Measurements from ENCODE around the gene COX14.
A peak's percentile ranks its signal among the peaks of the same experiment; 100 is the strongest.

COX14 gene

DNA sequence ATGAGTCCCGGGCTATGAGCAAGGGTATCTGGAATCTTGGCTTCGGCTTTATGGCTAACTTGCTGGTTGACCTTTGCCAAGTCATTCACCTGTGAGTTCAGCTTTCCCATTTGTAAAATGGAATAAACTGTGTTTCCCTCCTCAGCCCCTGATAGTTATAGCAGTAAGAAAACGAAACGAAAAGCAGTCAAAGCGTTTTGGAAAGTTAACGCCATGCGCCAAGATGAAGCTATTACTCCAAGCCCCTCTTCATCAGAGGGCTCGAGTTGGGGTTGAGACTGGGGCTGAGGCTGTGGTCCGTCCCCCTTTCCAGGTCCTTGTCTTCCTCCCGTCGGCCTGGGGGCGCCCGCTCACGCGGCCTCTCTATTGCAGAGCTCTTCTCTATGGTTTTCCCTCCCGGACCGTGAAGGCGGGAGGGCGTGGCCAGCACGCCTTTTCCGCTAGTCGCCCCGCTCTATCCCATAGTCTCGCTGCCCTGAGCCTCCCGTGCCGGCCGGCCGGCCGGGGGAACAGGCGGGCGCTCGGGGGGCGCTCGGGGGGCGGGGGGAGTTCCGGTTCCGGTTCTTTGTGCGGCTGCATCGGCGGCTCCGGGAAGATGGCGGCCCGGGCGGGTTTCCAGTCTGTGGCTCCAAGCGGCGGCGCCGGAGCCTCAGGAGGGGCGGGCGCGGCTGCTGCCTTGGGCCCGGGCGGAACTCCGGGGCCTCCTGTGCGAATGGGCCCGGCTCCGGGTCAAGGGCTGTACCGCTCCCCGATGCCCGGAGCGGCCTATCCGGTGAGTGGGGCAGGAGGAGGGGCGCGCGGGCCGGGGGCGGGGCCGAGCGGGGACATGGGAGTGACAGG lies 27.0 kb upstream of the COX14 start, which contains the start of gene SMARCD1:
Gene SMARCD1 (plus strand): TSS at position 568 of the 840 bp plus-strand sequence. CDS start 28 bp downstream, at position 596.
- DNase-seq (ENCODE audit: low read depth), result peak; percentile 90
- peak within 1 kb of the TSS; percentile 69 for H3K4me3 ChIP-seq (ENCODE audit: low read depth, low read length)
- TF ChIP-seq, protein P1, sequence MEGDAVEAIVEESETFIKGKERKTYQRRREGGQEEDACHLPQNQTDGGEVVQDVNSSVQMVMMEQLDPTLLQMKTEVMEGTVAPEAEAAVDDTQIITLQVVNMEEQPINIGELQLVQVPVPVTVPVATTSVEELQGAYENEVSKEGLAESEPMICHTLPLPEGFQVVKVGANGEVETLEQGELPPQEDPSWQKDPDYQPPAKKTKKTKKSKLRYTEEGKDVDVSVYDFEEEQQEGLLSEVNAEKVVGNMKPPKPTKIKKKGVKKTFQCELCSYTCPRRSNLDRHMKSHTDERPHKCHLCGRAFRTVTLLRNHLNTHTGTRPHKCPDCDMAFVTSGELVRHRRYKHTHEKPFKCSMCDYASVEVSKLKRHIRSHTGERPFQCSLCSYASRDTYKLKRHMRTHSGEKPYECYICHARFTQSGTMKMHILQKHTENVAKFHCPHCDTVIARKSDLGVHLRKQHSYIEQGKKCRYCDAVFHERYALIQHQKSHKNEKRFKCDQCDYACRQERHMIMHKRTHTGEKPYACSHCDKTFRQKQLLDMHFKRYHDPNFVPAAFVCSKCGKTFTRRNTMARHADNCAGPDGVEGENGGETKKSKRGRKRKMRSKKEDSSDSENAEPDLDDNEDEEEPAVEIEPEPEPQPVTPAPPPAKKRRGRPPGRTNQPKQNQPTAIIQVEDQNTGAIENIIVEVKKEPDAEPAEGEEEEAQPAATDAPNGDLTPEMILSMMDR (conservative IDR thresholded peaks at IDR 0.05; ENCODE audit: low read depth, low read length), result peak; percentile 64

DNA sequence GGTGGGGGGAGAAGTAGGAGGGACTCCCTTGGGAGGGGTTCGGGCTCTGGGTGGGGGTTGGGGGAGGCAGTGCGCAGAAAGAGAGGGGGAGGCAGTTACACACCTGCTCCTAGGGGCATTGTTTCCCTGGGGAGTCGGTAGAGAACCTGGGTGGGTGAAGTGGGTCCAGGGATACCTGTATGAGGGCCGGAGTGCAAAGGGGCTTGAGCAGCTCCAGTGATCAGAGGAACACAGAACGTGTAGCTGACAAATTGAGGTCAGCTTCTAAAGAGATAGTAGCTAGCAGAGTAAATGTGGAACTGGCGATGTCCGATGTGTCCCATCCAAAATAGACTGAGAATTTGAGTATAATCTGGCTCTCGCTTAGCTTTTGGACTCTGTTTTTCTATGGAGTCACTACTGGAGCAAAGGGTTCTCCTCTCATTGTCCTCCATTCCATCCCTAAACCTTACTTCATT lies 26.4 kb upstream of the COX14 start:
- DNase-seq (ENCODE audit: low read depth), result no peak
- peak overlapping the region; percentile 69 for H3K4me3 ChIP-seq (ENCODE audit: low read depth, low read length)
- TF ChIP-seq, protein P1 (conservative IDR thresholded peaks at IDR 0.05; ENCODE audit: low read depth, low read length), result no peak

DNA sequence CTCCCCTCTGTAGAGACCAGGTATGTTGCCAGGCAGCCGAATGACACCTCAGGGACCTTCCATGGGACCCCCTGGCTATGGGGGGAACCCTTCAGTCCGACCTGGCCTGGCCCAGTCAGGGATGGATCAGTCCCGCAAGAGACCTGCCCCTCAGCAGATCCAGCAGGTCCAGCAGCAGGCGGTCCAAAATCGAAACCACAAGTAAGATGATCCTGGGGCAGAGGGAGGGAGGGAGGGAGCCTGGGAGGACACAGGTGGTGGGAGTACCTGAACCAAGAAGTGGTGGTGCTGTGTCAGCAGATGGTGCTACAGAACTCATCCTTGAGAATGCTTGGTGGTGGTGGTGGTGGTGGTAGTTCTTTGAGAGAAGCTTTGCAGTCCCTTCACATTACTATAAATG lies 25.9 kb upstream of the COX14 start:
- DNase-seq (ENCODE audit: low read depth), result no peak
- TF ChIP-seq, protein P1 (conservative IDR thresholded peaks at IDR 0.05; ENCODE audit: low read depth, low read length), result no peak
- peak overlapping the region; percentile 69 for H3K4me3 ChIP-seq (ENCODE audit: low read depth, low read length)

DNA sequence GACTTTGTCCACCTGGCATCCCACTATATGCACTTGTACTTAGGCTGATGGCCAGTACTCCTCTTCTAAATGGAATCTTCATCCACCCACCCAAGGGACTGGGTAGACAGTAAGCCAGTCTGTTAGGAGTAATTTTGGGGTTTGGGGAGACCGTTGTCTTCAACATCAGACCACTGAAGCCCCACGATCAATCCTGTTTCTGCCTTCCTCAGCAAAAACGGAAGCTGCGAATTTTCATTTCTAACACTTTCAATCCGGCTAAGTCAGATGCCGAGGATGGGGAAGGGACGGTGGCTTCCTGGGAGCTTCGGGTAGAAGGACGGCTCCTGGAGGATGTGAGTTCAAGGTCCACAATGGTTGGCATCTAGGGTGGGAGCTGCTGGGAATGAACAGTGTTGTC lies 24.9 kb upstream of the COX14 start:
- H3K4me3 ChIP-seq (ENCODE audit: low read depth, low read length), result no peak overlapping the region

DNA sequence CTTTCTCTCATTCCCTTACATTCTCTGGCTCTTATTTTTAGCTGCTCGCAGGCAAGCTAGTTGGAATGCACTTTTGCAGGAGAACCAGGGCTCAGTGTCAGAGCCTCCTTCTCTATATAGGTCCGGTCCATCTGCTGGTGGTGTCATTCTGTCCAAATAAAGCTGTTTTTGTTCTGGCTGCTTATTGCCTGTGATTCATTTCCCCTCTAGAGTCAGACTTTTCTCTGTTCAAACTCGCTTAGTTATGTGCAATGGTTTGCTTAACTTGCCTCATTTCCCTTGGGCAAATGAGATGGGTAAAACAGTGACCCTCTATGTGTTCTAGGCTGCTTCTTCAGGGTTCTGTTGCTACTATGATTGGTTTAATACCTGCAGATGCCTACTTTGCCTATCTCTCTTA lies 24.0 kb upstream of the COX14 start:
- H3K4me3 ChIP-seq (ENCODE audit: low read depth, low read length), result no peak overlapping the region
- DNase-seq (ENCODE audit: low read depth), result peak; percentile 64
- TF ChIP-seq, protein P1 (conservative IDR thresholded peaks at IDR 0.05; ENCODE audit: low read depth, low read length), result no peak

More for the DNA sequence above, 24.9 kb upstream of the COX14 start:
- TF ChIP-seq, protein P1 (conservative IDR thresholded peaks at IDR 0.05; ENCODE audit: low read depth, low read length), result no peak
- DNase-seq (ENCODE audit: low read depth), result no peak

DNA sequence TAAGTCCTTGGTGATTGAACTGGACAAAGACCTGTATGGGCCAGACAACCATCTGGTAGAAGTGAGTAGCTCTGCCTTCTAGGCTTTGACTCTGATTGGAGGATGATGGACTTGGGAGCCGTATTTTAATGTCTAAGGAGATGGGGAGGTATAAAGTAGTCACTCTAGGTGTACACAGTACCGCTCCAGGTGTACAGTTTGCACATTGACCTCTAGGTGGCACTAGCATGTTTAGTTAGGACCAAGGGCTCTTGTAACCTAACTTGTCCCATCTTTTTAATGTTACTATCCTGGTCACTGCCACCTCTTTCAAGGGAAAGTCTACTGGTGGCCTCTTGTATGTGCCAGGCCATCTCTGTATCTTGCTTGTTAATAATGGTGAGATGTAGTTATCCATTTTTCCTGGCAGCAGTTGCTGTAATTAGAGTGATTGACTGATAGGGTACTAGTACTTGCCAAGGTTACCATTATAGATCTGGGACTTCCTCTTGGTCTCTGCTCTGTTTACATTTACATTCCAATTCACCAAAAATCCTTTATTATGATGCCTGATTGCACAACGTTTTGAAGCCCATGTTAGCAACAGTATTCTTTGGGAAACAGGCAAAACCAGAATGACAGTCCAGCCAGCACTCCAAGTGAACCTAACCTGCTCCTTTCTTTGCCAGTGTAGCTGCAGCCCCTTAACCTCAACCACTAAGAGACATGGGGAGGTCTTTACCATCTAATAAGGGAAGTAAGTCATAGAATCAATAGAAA lies 23.3 kb upstream of the COX14 start:
- H3K4me3 ChIP-seq (ENCODE audit: low read depth, low read length), result no peak overlapping the region

More for the DNA sequence above, 23.3 kb upstream of the COX14 start:
- TF ChIP-seq, protein P1 (conservative IDR thresholded peaks at IDR 0.05; ENCODE audit: low read depth, low read length), result peak; percentile 81
- DNase-seq (ENCODE audit: low read depth), result peak; percentile 71

Data from choroid plexus epithelial cell (primary cell).